ENCODE results near the gene PUSL1. TPM values are rescaled to one million over a fixed set of nuclear protein-coding genes. Genes with fewer than 3 reads are reported as not detected.

Gene PUSL1
- total and polyA plus RNA-seq, 2 donors (not counting 3 experiments of a cell fraction or from before 2014, with no cell fraction given) = 18.8 to 27.3 TPM

- Histone ChIP-seq H3K27me3 (ENCODE audit: control insufficient read depth in 2 of 2, insufficient read depth in 2 of 2, low read length in 2 of 2) (no peaks in the 10 kb centered on the region), H3K9me1 (replicated peaks; ENCODE audit: control insufficient read depth, extremely low read depth, insufficient read depth, low read length) (no peaks in the 10 kb centered on the region), H3K4me3 (replicated peaks in 1 of 3; ENCODE audit: insufficient read depth in 1 of 3, low read depth in 1 of 3, low read length in 3 of 3) (no peak overlapping the region), H3K79me2 (ENCODE audit: control insufficient read depth, insufficient read depth, low read length) (no peaks in the 10 kb centered on the region), H3K4me2 (ENCODE audit: insufficient read depth, low read length) (no peak overlapping the region), H3K9me3 (replicated peaks; ENCODE audit: control insufficient read depth, insufficient read depth, low read length) (no peaks in the 10 kb centered on the region), H3K4me1 (ENCODE audit: control insufficient read depth, extremely low read depth, insufficient read depth, low read length) (peaks cover 10% of the 10 kb centered on the region), H3K36me3 (ENCODE audit: control insufficient read depth in 2 of 2, extremely low read depth in 1 of 2, insufficient read depth in 2 of 2, low read length in 2 of 2) (no peaks in the 10 kb centered on the region), H2AFZ (ENCODE audit: low read depth, low read length) (no peak overlapping the region), H3K27ac (ENCODE audit: insufficient read depth, low read depth, low read length) (no peak overlapping the region), H4K20me1 (replicated peaks; ENCODE audit: control insufficient read depth, extremely low read depth, insufficient read depth, low read length) (no peaks in the 10 kb centered on the region), H3K9ac (replicated peaks; ENCODE audit: extremely low read depth, insufficient read depth, low read length) (no peak overlapping the region)
- FAIRE-seq (no peak), DNase-seq (ENCODE audit: low read depth, low spot score) (no peak)
- POLR2A ChIA-PET = no interaction called here
- CTCF ChIA-PET = interaction anchor here (1.9 kb wide), 1 partner anchor 181 kb away, joined by 4 read pairs; no protein-coding TSS in a partner anchor
- BruUV-seq (replicated peaks) = no TSS peak
- no peak for TF ChIP-seq FOS (IDR thresholded peaks at IDR 0.05; ENCODE audit: borderline replicate concordance, insufficient read depth, low read length)
- TF ChIP-seq EZH2 (IDR thresholded peaks at IDR 0.05; ENCODE audit: borderline replicate concordance, low read depth, low read length, severe bottlenecking) = no peak
- TF ChIP-seq MYC (IDR thresholded peaks at IDR 0.05; ENCODE audit: low read depth, low read length) = no peak
- no peak for TF ChIP-seq POLR2AphosphoS5 (IDR thresholded peaks at IDR 0.05; ENCODE audit: insufficient read depth, low read depth, low read length)
- TF ChIP-seq POLR2A (IDR thresholded peaks at IDR 0.05; ENCODE audit: low read depth, low read length) = no peak
- no peak for TF ChIP-seq CTCF (IDR thresholded peaks at IDR 0.05; ENCODE audit: extremely low read depth in 1 of 2, insufficient read depth in 1 of 2, low read depth in 1 of 2, low read length in 2 of 2)
- TF ChIP-seq MAX (IDR thresholded peaks at IDR 0.05; ENCODE audit: insufficient read depth, insufficient read length) = no peak
- TF ChIP-seq JUN (IDR thresholded peaks at IDR 0.05; ENCODE audit: borderline replicate concordance, insufficient read depth, insufficient read length, low read depth) = no peak
- no peak for TF ChIP-seq GATA2 (IDR thresholded peaks at IDR 0.05; ENCODE audit: insufficient read depth, insufficient read length, low read depth, low read length)
- intact Hi-C loops (cut with micrococcal nuclease) = no loop called here
- dilution Hi-C loops (cut with MboI; ENCODE audit: extremely low pct_ligation_motif_present, low sequenced_read_pairs) = no loop called here
Measured at GRCh38 chr1:1303736-1304135, 4.7 kb upstream of the PUSL1 start.
